Measurements from ENCODE around the gene GRIN3B. TPM values are rescaled to one million over a fixed set of nuclear protein-coding genes. Genes with fewer than 3 reads are reported as not detected.
"Not testable (repeated sequence)": the region's sequence is repeated elsewhere in the genome, so short reads cannot be mapped to it uniquely, and the experiment has no call there.

Gene GRIN3B
- total RNA-seq, 1 donor from 2014 or later: not detected

DNA sequence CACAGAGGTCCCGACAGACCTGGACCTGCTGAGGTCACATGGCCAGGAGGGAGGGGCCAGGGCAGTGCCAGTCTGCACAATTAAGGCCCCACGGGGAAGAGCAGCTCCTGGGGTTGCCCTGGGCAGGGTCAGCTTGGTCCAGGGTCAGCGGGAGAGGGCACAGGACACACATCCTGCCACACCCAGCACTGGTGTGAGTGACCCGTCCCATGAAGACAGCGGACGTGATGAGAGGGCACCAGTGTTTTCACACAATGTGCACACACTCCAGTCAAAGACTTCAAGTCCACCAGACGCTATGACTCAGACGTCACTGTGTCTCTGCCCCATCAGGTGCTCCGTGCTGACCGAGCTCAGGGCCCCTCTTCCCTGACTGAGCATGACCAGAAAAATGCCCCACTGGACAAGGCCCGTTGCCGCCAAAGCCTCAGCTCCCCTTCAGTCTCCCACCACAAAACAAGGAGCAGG, 16.5 kb downstream of the GRIN3B start:
- ATAC-seq: no peak

DNA sequence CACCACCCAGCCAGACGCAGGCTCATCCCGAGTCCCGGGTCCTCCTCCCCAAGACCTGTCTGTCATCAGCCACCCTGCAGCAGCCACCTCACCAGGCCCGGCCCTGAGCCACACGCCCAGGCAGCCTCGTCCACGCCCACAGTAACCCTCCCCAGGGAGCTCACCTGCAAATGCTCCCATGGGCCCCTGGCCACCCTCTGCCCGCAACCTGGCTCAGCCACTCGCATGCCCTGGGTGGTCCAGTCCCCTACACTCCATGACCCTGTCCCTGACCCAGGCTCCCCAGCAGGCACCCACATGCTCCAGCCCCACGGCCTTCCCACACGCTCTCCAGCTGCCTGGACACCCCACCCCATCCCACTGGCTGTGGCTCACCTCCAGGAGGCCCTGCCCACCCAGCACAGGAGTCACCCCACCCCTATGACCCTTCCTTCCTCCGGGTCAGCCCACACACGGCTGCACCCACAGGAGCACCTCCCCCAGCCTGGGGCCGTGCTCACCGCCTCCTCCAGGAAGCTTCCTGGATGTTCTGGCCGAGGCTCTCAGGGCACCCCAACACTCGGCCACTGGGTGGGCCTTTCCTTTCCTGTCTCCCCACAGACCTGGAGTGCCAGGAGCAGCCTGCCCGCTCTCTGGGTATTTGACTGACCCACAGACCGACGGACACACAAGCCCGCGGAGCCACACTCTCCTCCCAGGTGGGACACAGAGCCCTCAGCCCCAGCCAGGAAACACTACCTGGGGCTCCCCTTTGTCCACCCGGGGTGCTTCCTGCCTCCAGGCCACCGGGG, 17.1 kb downstream of the GRIN3B start:
- intact Hi-C loops (cut with micrococcal nuclease): no loop called here
- ATAC-seq: no peak

More for the DNA sequence above, 16.5 kb downstream of the GRIN3B start:
- intact Hi-C loops (cut with micrococcal nuclease): no loop called here
- DNase-seq: no peak

DNA sequence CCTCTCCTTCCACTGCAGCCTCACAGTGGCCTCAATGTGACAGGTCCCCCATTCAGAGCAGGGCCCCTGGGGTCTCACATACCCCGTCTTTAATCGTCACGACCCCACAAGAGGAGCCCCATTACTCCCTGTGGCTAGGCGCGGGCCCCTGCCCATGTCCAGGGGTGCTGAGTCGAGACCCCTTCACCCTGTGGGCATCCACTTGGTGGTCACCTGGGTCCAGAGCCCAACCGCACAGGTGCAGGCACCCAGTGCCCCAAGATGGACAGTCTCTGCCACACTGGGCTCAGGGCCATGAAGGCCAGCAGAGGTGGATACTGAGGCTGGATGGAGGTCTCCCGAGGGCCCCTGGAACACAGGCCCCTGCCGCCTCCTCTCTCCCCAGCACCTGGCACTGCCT, 17.7 kb downstream of the GRIN3B start:
- no peak for DNase-seq
- intact Hi-C loops (cut with micrococcal nuclease): no loop called here
- ATAC-seq: no peak

More for the DNA sequence above, 17.1 kb downstream of the GRIN3B start:
- DNase-seq: no peak

DNA sequence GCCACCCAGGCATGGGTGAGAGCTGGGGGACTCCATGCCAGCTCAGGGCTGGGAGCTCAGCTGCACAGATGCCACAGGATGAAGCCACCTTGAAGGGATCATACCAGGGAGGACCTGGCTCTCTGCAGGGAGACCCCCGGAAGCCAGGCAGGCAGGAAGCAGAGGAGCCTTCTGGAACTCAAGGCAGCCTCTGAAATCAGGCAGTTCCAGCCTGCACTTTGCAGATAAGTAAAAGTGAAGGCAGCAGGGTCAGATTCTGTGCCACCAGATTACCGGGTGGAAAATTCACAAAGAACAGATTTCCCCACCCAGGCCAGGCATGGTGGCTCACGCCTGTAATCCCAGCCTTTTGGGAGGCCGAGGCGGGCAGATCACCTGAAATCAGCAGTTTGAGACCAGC, 18.2 kb downstream of the GRIN3B start:
- intact Hi-C loops (cut with micrococcal nuclease): no loop called here
- ATAC-seq (no peak), DNase-seq (no peak)

DNA sequence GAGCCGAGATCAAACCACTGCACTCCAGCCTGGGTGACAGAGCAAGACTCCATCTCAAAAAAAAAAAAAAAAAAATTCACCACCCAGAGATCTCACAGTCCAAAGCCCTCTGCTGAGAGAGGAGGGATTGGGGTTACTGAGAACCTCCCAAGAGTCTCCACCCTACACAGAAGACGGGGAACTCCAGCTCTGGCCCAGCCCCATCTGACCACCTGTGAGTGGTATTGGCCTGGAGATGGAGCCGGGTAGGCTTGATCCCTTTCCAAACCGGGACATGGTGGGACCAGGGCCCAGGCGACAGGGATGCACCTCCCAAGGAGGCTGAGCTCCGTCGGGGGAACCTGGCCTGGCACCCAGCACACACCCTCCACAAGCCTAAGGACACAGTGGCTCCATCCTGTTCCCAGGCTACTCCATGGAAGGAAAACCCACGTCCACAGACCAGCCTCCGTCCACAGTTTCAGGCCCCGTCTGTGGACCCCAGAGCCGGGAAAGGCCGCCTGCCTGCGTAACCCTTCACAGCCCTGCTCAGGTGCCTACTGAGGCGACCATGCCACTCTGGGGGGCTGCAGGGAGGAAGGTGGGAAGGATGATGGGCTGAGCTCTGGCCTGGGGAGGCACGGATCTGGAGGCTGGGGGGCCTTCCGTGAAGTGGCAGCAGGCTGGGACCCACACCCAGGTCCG, 18.9 kb downstream of the GRIN3B start:
- DNase-seq: no peak
- intact Hi-C loops (cut with micrococcal nuclease): no loop called here

DNA sequence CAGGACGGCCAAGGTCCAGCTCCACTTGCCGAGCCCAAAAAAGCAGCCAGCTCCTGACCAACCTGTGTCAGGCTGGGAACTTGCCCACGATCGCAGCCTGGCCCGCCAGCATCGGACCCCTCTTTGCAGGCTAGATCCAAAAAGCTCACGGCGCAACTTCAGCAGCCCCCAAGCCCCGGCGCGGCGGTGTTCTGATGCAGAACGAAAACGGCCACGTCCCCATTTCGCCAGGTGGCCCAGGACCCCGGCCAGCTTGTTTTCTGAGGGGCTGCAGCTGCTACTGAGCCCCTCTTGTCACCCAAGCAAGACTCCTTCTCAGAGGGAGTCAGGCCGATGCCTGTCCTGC, 19.4 kb downstream of the GRIN3B start:
- DNase-seq (no peak), ATAC-seq (no peak)
- intact Hi-C loops (cut with micrococcal nuclease): no loop called here

More for the DNA sequence above, 18.9 kb downstream of the GRIN3B start:
- ATAC-seq: no peak

DNA sequence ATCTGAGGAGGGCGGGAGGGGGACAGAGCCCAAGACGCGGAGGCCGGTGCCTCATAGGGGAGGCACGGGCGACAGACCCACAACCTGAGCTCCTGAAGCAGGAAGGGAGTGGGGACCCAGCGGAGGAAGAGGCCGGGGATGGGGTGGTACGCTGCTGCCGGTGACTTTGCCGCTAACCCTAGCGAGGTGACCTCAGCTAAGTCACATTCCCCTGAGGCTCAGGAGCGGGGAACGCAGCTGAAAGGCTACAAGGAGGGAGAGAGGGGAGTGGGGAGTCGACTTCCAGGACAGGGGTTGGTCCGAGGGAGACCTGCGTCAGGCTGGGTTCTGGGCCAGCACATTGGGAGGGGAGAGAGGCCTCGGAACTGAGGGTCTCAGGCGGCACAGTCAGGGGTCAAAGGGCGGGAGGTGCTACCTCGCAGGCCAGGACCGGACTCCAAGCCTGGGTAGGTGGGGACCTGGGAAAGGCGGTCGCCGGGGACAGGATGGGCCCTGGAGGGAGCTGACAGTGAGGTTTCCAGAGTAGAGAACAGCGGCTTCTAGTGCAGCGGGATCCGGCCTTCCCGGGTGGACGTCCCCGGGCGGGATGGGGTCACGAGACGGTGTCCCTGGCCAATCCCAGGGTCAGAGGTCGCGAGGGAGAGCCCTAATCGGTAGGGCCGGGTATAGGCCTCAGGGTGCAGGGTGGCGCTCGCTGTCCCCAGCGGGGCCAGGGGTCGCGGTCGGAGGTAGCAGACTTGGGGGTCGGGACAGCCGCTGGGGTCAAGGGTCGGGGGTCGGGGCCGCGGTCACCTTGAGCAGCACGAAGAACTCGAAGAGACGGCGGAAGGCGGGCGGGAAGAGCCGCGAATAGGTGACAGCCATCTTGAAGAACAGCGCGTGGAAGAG, 20.0 kb downstream of the GRIN3B start:
- intact Hi-C loops (cut with micrococcal nuclease): no loop called here
- DNase-seq: peak; percentile 57
- ATAC-seq: no peak

DNA sequence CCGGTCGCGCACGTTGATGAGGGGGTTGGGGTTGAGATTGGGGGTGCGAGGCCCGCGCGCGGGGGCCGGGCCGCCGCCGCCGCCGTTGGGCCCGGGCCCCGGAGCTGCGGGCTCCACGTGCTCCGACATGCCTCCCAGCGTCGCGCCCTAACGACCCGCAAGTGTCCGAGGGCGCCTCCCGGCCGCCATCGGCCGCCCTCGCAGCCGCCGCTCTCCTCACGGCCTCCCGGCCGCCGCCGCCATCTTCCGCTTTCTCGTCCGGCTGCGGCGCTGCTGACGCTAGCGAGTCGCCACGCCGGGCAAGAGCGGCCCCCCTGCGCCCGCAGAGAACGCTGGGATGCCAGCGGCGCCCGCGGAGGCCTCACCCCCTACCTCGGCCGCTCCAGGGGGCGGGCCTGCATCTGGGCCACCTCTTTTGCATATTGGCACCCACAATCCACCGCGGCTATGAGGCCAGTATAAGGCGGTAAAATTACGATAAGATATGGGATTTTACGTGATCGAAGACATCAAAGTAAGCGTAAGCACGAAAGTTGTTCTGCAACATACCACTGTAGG, 20.7 kb downstream of the GRIN3B start, which contains the start of gene TMEM259:
Gene TMEM259, minus strand, starts transcription at position 256 of the 558 bp plus-strand sequence. Its CDS starts 127 bp downstream, at position 129.
- DNase-seq (peak; percentile 99), ATAC-seq (peak; percentile 91)
- intact Hi-C loops (cut with micrococcal nuclease): no loop called here

DNA sequence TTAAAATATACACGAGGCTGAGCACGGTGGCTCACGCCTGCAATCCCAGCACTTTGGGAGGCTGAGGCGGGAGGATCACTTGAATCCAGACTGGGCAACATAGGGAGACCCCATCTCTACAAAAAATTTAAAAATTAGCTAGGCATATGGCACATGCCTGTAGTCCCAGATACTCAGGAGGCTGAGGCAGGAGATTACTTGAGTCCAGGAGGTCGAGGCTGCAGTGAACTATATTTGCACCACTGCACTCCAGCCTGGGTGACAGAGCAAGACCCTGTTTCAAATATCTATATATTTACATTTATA, 23.6 kb downstream of the GRIN3B start:
- intact Hi-C loops (cut with micrococcal nuclease); ATAC-seq; DNase-seq: not testable (repeated sequence)

DNA sequence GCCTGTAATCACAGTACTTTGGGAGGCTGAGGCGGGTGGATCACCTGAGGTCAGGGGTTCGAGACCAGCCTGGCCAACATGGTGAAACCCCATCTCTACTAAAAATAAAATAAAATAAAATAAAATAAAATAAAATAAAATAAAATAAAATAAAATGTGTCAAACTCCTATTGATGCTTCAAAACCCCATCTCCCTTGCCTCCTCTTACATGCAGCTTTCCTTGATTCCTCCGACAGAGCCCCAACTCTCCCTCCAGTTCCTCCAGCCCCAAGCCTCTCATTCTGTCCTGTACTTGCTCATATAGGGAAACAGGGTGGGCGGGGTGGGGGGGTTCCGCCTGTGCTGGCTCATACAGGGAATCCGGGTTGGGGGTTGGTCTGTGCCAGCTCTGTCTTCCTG, 24.9 kb downstream of the GRIN3B start:
- DNase-seq; intact Hi-C loops (cut with micrococcal nuclease); ATAC-seq: not testable (repeated sequence)

DNA sequence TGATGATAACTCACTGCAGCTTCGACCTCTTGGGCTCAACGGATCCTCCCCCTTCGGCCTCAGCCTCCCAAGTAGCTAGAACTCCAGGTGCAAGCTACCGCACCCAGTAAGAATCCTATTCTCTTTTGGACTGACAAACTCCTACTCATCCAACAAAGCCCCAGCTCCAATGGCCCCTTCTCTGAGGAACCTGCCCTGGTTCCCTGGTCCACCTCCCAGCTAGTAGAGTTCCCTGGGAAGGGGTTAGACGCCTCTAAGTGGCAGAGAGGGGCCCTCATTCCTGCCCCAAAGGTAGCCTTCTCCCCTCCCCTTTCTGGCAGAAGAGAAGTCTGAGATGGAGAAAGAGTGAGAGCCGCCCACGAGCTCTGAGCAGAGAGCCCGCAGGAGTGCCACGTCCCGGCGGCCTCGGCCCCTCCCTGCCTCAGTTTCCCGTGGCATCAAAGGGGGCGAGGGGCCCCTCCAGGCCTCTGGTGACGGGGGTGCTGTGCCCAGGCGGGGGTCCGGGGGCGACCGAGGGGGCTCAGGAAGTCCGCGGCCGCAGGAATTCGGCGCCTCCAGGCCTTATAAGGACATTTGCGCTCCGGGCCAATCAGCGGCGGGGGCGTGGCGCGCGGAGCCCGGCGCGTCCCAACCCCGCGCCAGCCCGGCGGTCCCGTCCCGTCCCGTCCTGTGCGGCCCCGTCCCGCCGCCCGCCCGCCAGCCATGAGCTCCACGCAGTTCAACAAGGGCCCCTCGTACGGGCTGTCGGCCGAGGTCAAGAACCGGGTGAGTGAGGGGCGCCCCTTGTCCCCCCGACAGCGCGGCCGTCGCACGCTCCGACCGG, 26.0 kb downstream of the GRIN3B start, which contains the start of gene CNN2:
Gene CNN2, plus strand, starts transcription at position 649 of the 823 bp plus-strand sequence. Its CDS starts 54 bp downstream, at position 703.
- peak; percentile 78 for ATAC-seq
- DNase-seq: peak; percentile 90
- intact Hi-C loops (cut with micrococcal nuclease): no loop called here

DNA sequence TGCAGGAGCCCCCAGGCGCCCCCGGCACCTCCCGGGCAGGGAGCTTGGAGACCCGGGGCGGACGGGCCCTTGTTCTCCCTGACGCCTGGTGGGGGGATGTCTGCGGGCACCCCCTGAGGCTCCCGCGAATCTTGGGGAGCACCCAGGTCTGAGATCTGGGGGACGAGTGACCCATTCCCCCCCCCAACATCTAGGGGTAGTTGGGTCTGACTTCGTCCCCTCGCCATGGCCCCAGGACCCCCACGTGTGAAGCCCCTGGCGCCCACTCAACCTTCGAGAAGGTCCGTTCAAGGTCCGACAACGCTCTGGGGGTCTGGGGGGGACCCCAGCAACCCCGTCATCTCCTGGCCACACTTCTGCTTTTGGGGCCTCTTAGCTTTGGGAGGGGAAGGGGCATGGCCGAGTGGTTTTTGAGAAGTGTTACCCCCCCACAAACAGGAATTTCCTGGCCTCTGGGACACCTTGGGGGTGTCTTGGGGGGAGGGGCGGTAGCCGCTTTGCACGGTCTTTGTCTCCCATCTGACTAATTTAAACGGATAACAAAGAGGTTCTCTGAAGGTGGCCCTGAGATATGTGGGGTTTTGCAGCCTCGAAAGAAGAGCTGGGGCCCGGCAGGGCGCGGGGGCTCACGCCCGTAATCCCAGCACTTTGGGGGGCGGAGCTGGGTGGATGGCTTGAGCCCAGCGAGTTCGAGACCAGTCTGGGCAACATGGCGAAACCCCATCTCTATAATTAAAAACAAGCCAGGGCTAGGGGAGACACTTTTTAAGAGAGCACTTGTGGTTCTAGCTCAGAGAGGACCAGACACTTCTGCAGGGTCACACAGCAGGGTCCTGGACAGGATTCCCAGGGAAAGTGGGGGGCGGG, 26.8 kb downstream of the GRIN3B start:
- intact Hi-C loops (cut with micrococcal nuclease): no loop called here
- DNase-seq (no peak), ATAC-seq (peak; percentile 4)

DNA sequence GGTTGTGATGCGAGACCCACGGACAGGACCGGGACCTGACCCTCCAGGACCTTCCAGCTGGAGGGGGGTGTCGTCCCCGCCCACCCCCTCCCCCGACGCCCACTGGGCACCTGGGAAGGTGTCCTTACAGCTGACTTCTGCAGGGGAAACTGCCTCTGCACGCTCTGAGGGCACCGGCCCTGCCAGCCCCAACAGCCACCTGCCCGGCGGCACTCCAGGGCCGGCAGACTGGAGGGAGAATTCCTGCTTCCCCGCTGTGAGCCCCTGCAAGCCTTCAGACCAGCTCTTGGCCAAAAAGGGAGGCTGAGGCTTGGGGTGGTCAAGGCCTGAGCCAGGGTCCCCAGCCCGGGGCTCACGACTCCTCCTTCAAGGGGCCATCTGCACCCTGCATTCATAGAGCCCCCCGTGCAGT, 27.4 kb downstream of the GRIN3B start:
- ATAC-seq (peak; percentile 2), DNase-seq (no peak)
- intact Hi-C loops (cut with micrococcal nuclease): no loop called here

DNA sequence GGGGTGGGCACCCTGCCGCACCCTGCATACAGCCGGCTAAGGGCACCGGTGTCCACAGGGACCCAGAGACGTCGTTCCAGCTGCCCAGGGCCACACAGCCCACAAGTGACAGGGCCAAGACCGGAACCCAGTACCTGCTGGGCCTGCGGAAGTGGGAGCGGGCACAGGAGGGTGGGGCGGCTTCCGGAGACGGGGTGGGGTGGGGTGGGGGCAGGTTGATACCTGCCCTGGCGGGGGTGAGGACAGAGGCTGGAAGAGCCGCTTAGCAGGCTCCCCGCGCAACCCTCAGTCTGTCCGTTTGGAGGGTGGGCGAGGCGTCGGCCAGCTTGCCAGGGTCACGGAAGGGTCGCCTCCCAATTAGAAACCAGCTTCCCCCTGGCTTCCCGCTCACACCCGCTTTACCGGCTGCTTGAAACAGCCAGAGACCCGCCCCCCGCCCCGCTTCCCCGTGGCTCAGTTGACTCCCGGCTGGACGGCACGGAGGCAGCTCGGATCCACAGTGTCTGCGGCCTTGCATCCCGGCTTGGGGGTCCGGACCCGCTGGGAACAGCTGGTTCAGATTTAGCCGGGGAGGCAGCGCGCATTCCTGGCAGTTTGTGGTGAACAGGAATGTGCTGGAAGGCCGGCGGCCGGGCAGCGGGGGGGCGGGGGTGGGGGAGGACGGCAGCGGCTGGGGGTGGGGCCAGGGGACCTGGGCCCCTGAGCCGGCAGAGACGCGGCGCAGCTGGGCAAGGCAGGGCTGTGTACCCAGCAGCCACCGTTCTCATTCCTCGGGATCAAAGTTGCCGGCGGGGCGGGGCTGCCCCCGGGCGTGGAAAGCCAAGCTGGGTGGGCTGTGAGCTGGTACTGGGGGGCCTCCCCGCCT, 28.1 kb downstream of the GRIN3B start:
- peak; percentile 71 for ATAC-seq
- peak; percentile 79 for DNase-seq
- intact Hi-C loops (cut with micrococcal nuclease): no loop called here

DNA sequence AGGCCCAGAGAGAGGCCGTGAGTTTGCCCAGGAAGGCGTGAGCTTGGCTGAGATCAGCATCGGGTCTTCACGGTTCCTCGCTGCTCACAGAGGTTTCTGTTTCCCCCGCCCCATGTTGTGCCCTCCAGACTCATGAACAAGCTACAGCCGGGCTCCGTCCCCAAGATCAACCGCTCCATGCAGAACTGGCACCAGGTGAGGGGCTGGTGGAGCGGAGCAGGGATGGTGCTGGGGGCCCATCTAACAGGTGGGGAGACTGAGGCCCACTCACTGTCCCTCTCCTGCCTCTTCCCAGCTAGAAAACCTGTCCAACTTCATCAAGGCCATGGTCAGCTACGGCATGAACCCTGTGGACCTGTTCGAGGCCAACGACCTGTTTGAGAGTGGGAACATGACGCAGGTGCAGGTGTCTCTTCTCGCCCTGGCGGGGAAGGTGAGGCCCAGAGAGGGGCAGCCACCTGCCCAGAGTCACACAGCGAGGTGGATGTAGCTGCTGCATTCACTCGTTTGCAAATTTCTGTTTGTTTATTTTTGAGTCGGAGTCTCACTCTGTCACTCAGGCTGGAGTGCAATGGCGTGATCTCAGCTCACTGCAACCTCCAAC, 32.1 kb downstream of the GRIN3B start:
- ATAC-seq (no peak), DNase-seq (no peak)
- intact Hi-C loops (cut with micrococcal nuclease): no loop called here

DNA sequence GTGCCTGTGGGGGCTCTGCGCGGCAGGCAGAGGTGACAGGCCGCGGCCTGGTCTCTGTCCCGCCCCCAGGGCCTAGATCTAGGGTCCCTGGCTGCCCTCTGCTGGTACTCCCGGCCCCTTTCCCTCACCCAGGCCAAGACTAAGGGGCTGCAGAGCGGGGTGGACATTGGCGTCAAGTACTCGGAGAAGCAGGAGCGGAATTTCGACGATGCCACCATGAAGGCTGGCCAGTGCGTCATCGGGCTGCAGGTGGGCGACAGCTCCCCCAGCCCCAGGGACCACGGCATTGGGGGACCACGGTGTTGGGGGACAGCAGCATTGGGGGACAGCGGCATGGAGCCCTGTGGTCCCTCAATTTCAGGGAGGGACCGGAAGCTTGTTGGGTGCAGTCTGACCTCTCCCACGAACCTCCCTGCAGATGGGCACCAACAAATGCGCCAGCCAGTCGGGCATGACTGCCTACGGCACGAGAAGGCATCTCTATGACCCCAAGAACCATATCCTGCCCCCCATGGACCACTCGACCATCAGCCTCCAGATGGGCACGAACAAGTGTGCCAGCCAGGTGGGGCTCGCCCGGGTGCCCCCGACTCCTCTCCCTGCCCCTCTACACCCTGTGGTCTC, 35.9 kb downstream of the GRIN3B start:
- intact Hi-C loops (cut with micrococcal nuclease): no loop called here
- no peak for ATAC-seq

More for the DNA sequence above, 35.9 kb downstream of the GRIN3B start:
- no peak for DNase-seq

Data from left ventricle myocardium superior (tissue), 1 donor.